SK-N-SH treated with all-trans-retinoic acid at 6 μM for 48 hours (cell line): ENCODE measurements around the gene HAPSTR1.

ENCODE experiments used
- ATAC-seq: fragments of 200-7000 bp; cut with Tn5 transposase; 3 replicates; pipeline ENCODE4 v1.9.1; 2020; ENCODE audit warnings: mild to moderate bottlenecking, moderate library complexity
- ARNTL ChIP-seq: fragments of 450-650 bp; formaldehyde crosslinking; IDR thresholded peaks from 2 replicates; pipeline ENCODE4 v1.5.0; 2020; ENCODE audit warnings: low read depth, mild to moderate bottlenecking, moderate library complexity, borderline replicate concordance
- BACH2 ChIP-seq: fragments of 250-450 bp; sonication (Bioruptor Pico); IDR thresholded peaks from 2 replicates; pipeline ENCODE4 v1.9.0; 2021; ENCODE audit warnings: mild to moderate bottlenecking, borderline replicate concordance
- CSDC2 ChIP-seq: fragments of 250-450 bp; sonication (Bioruptor Pico); IDR thresholded peaks from 2 replicates; pipeline ENCODE4 v1.5.0; 2020; ENCODE audit warnings: mild to moderate bottlenecking, moderate library complexity
- GLIS3 ChIP-seq: fragments of 250-450 bp; sonication (Bioruptor Pico); IDR thresholded peaks from 2 replicates; pipeline ENCODE4 v1.5.0; 2020; ENCODE audit warnings: mild to moderate bottlenecking, moderate library complexity
- ISL1 ChIP-seq: fragments of 250-450 bp; sonication (Bioruptor Pico); IDR thresholded peaks from 2 replicates; pipeline ENCODE4 v2.1.2; 2022; ENCODE audit warnings: mild to moderate bottlenecking, moderate library complexity
- OSR1 ChIP-seq: fragments of 250-450 bp; sonication (Bioruptor Pico); IDR thresholded peaks from 2 replicates; pipeline ENCODE4 v1.8.0; 2022; ENCODE audit warnings: moderate library complexity, mild to moderate bottlenecking, inconsistent platforms
- PPARA ChIP-seq: fragments of 250-450 bp; sonication (Bioruptor Pico); IDR thresholded peaks from 2 replicates; pipeline ENCODE4 v1.5.0; 2020; ENCODE audit warnings: mild to moderate bottlenecking, borderline replicate concordance
- RARB ChIP-seq: fragments of 250-450 bp; sonication (Bioruptor Pico); IDR thresholded peaks from 2 replicates; pipeline ENCODE4 v1.8.0; 2021; ENCODE audit warnings: mild to moderate bottlenecking, moderate library complexity
- SNAI2 ChIP-seq: fragments of 250-450 bp; sonication (Bioruptor Pico); IDR thresholded peaks from 2 replicates; pipeline ENCODE4 v1.5.0; 2020; ENCODE audit warnings: mild to moderate bottlenecking, moderate library complexity
- TCF4 ChIP-seq: fragments of 250-450 bp; sonication (Bioruptor Pico); IDR thresholded peaks from 2 replicates; pipeline ENCODE4 v1.8.0; 2021; ENCODE audit warnings: mild to moderate bottlenecking, moderate library complexity, borderline replicate concordance
- TOX ChIP-seq: fragments of 250-450 bp; sonication (Bioruptor Pico); IDR thresholded peaks from 2 replicates; pipeline ENCODE4 v1.8.0; 2021; ENCODE audit warnings: mild to moderate bottlenecking, moderate library complexity, borderline replicate concordance
- ZFP30 ChIP-seq: fragments of 450-650 bp; formaldehyde crosslinking; IDR thresholded peaks from 2 replicates; pipeline ENCODE4 v1.5.0; 2022; ENCODE audit warnings: mild to moderate bottlenecking, moderate library complexity
- ZNF565 ChIP-seq: fragments of 450-650 bp; formaldehyde crosslinking; conservative IDR thresholded peaks from 2 replicates; pipeline ENCODE4 v1.5.0; 2020; ENCODE audit warnings: low read depth, mild to moderate bottlenecking, moderate library complexity
- ZNF70 ChIP-seq: fragments of 450-650 bp; formaldehyde crosslinking; IDR thresholded peaks from 2 replicates; pipeline ENCODE4 v1.5.0; 2020; ENCODE audit warnings: mild to moderate bottlenecking, moderate library complexity
- ZNF8 ChIP-seq: fragments of 450-650 bp; formaldehyde crosslinking; IDR thresholded peaks from 2 replicates; pipeline ENCODE4 v1.5.0; 2020; ENCODE audit warnings: mild to moderate bottlenecking, moderate library complexity
- TF ChIP-seq, protein P1 (sequence below): fragments of 250-450 bp; sonication (Bioruptor Pico); IDR thresholded peaks from 2 replicates; pipeline ENCODE4 v1.5.1; 2020; ENCODE audit warnings: low read depth, mild to moderate bottlenecking, moderate library complexity
- TF ChIP-seq, protein P2 (sequence below): fragments of 250-450 bp; sonication (Bioruptor Pico); IDR thresholded peaks from 2 replicates; pipeline ENCODE4 v1.8.0; 2020; ENCODE audit warnings: mild to moderate bottlenecking, moderate library complexity, borderline replicate concordance
- TF ChIP-seq, protein P3 (sequence below): fragments of 250-450 bp; sonication (Bioruptor Pico); IDR thresholded peaks from 2 replicates; pipeline ENCODE4 v1.5.0; 2020; ENCODE audit warnings: mild to moderate bottlenecking, moderate library complexity
- TF ChIP-seq, protein P4 (sequence below): fragments of 250-450 bp; sonication (Bioruptor Pico); IDR thresholded peaks from 2 replicates; pipeline ENCODE4 v1.5.1; 2021; ENCODE audit warnings: mild to moderate bottlenecking, moderate library complexity
- TF ChIP-seq, protein P5 (sequence below): fragments of 250-450 bp; sonication (Bioruptor Pico); IDR thresholded peaks from 2 replicates; pipeline ENCODE4 v1.8.0; 2021; ENCODE audit warnings: low read depth, mild to moderate bottlenecking, moderate library complexity, borderline replicate concordance

The HAPSTR1 gene

DNA sequence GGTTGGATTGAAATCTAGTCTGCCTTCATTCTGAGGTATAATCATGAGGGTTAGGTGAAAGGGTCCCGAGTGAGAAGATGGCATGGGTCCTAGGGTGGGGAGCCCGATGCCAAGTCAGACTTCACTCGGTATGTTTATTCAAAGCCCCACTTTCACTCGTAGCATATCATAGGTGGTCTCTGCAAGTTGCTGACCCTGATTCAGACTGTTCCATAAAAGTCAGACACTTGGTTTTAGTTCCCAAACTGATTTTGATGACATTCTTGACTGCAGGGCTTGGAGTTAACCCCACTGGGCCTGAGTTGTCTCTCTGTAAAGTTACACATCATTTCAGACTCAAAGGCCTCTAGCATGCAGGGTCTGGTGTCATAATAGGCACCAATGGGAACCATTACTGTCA lies 17.8 kb downstream of the HAPSTR1 start:
- TF ChIP-seq TCF4 (CRISPR knock-in tag) (no peak), PPARA (CRISPR knock-in tag) (no peak), ZFP30 (no peak), RARB (no peak), GLIS3 (no peak), SNAI2 (CRISPR knock-in tag) (no peak), CSDC2 (CRISPR knock-in tag) (no peak), ARNTL (CRISPR knock-in tag) (no peak), ZNF565 (no peak), BACH2 (no peak), ZNF70 (CRISPR knock-in tag) (no peak), ISL1 (CRISPR knock-in tag) (no peak), TOX (no peak), OSR1 (CRISPR knock-in tag) (no peak)
- TF ChIP-seq, protein P1, sequence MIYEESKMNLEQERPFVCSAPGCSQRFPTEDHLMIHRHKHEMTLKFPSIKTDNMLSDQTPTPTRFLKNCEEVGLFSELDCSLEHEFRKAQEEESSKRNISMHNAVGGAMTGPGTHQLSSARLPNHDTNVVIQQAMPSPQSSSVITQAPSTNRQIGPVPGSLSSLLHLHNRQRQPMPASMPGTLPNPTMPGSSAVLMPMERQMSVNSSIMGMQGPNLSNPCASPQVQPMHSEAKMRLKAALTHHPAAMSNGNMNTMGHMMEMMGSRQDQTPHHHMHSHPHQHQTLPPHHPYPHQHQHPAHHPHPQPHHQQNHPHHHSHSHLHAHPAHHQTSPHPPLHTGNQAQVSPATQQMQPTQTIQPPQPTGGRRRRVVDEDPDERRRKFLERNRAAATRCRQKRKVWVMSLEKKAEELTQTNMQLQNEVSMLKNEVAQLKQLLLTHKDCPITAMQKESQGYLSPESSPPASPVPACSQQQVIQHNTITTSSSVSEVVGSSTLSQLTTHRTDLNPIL: no peak
- TF ChIP-seq, protein P2, sequence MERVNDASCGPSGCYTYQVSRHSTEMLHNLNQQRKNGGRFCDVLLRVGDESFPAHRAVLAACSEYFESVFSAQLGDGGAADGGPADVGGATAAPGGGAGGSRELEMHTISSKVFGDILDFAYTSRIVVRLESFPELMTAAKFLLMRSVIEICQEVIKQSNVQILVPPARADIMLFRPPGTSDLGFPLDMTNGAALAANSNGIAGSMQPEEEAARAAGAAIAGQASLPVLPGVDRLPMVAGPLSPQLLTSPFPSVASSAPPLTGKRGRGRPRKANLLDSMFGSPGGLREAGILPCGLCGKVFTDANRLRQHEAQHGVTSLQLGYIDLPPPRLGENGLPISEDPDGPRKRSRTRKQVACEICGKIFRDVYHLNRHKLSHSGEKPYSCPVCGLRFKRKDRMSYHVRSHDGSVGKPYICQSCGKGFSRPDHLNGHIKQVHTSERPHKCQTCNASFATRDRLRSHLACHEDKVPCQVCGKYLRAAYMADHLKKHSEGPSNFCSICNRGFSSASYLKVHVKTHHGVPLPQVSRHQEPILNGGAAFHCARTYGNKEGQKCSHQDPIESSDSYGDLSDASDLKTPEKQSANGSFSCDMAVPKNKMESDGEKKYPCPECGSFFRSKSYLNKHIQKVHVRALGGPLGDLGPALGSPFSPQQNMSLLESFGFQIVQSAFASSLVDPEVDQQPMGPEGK (CRISPR knock-in tag): no peak
- TF ChIP-seq, protein P3, sequence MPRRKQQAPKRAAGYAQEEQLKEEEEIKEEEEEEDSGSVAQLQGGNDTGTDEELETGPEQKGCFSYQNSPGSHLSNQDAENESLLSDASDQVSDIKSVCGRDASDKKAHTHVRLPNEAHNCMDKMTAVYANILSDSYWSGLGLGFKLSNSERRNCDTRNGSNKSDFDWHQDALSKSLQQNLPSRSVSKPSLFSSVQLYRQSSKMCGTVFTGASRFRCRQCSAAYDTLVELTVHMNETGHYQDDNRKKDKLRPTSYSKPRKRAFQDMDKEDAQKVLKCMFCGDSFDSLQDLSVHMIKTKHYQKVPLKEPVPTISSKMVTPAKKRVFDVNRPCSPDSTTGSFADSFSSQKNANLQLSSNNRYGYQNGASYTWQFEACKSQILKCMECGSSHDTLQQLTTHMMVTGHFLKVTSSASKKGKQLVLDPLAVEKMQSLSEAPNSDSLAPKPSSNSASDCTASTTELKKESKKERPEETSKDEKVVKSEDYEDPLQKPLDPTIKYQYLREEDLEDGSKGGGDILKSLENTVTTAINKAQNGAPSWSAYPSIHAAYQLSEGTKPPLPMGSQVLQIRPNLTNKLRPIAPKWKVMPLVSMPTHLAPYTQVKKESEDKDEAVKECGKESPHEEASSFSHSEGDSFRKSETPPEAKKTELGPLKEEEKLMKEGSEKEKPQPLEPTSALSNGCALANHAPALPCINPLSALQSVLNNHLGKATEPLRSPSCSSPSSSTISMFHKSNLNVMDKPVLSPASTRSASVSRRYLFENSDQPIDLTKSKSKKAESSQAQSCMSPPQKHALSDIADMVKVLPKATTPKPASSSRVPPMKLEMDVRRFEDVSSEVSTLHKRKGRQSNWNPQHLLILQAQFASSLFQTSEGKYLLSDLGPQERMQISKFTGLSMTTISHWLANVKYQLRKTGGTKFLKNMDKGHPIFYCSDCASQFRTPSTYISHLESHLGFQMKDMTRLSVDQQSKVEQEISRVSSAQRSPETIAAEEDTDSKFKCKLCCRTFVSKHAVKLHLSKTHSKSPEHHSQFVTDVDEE (CRISPR knock-in tag): no peak
- TF ChIP-seq, protein P4, sequence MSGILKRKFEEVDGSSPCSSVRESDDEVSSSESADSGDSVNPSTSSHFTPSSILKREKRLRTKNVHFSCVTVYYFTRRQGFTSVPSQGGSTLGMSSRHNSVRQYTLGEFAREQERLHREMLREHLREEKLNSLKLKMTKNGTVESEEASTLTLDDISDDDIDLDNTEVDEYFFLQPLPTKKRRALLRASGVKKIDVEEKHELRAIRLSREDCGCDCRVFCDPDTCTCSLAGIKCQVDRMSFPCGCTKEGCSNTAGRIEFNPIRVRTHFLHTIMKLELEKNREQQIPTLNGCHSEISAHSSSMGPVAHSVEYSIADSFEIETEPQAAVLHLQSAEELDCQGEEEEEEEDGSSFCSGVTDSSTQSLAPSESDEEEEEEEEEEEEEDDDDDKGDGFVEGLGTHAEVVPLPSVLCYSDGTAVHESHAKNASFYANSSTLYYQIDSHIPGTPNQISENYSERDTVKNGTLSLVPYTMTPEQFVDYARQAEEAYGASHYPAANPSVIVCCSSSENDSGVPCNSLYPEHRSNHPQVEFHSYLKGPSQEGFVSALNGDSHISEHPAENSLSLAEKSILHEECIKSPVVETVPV: no peak
- TF ChIP-seq, protein P5, sequence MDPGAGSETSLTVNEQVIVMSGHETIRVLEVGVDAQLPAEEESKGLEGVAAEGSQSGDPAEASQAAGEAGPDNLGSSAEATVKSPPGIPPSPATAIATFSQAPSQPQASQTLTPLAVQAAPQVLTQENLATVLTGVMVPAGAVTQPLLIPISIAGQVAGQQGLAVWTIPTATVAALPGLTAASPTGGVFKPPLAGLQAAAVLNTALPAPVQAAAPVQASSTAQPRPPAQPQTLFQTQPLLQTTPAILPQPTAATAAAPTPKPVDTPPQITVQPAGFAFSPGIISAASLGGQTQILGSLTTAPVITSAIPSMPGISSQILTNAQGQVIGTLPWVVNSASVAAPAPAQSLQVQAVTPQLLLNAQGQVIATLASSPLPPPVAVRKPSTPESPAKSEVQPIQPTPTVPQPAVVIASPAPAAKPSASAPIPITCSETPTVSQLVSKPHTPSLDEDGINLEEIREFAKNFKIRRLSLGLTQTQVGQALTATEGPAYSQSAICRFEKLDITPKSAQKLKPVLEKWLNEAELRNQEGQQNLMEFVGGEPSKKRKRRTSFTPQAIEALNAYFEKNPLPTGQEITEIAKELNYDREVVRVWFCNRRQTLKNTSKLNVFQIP (CRISPR knock-in tag): no peak
- TF ChIP-seq, all 23 proteins: peak for 0
- ATAC-seq: no peak

DNA sequence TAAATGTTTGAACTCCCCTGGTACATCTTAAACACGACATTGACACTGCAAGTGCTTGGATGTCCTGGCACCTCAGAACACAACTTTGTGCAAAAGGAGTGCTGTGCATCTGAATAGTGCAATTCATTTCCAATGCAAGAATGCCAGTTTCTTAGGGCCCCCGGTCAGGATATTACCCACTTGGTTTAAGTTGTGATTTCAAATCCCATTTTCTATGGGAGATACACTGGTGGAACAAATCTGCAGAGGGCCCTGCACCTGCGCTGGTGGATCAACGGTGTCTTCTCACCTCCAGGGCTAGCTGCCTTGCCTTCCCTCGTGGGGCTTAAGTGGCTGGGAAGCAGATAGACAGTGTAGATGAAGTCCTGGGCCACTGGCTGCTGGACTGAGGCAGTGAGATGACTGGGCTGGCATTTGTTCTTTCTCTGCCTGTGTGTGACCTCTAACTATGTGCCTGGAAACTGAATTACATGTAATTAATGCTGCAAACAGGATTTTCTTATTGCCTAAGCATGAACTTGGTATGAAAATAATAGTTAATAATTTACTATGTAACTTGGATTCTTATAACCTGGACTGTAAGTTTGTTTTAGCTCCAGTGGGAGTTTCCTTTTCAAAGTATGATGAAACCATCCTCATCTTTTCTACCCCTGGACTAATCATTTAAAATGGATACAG lies 20.9 kb downstream of the HAPSTR1 start:
- TF ChIP-seq ZNF565 (no peak), SNAI2 (CRISPR knock-in tag) (no peak), ZNF8 (CRISPR knock-in tag) (no peak), PPARA (CRISPR knock-in tag) (no peak)
- TF ChIP-seq, protein P3 (CRISPR knock-in tag): no peak
- TF ChIP-seq, protein P5 (CRISPR knock-in tag): no peak
- no peak for ATAC-seq
